DMS153 treated with DMSO at 0.1 percent for 48 hours (cell line): Measurements from ENCODE around the gene GPC5.
"Not testable (repeated sequence)": the region's sequence is repeated elsewhere in the genome, so short reads cannot be mapped to it uniquely, and the experiment has no call there.

Source experiments
- DNase-seq: peaks from one replicate; lab custom pipeline; 2025; ENCODE audit not compliant: unreplicated experiment; lab: John Stamatoyannopoulos, UW

The GPC5 gene

GRCh38 chr13:92896842-92897241, 1498.4 kb downstream of the GPC5 start:
- peak; percentile 31 for DNase-seq

DNA sequence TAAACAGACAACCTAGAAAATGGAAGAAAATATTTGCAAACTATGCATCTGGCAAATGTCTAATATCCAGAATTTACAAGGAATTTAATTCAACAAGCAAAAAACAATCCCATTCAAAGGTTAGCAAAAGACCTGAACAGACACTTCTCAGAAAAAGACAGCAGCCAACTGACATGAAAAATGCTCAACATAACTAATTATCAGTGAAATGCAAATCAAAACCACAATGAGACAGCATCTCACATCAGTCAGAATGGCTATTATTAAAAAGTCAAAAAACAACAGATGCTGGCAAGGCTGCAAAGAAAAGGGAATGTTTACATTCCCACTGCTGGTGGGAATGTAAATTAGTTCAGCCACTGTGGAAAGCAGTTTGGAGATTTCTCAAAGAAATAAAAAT, 1500.5 kb downstream of the GPC5 start:
- DNase-seq: not testable (repeated sequence)

DNA sequence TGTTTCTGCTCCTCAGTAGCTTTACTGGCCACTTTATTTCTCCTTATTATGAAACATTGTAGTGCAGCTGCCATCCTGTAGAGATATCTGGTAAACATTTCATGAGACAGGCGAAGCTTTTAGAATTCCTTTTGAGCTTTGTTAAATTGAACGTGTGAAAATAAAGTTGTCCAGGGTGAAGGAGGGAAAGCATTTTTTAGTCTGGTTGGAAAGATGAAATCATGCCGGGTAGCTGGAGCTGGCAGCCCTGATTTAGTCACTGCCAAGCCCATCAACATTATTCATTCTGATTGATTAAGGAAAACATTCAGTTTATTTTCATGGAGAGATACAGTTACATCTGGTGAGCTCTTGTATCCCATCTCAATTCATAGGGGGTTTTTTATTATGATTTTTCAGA, 1502.0 kb downstream of the GPC5 start:
- DNase-seq: no peak

GRCh38 chr13:92901739-92902138, 1503.3 kb downstream of the GPC5 start:
- no peak for DNase-seq

- DNase-seq: no peak
Measured at GRCh38 chr13:92912629-92913028, 1514.2 kb downstream of the GPC5 start.

GRCh38 chr13:92913840-92914239, 1515.4 kb downstream of the GPC5 start:
- no peak for DNase-seq
